Suprapubic skin (tissue), 4 donors: ENCODE data around the gene CELA1. TPM values are rescaled to one million over a fixed set of nuclear protein-coding genes. Genes with fewer than 3 reads are reported as not detected.

Experiments used
- DNase-seq, 2 donors: peaks; one replicate each; pipeline ENCODE4 v3.0.0-alpha.2; 2019; ENCODE audit warnings: low spot score in 2 of 2
- H3K27ac ChIP-seq: fragments of 200-600 bp; sonication (generic); one replicate; pipeline ENCODE4 v1.5.1; 2019
- H3K27me3 ChIP-seq: fragments of 200-600 bp; sonication (generic); one replicate; pipeline ENCODE4 v1.5.1; 2019
- H3K36me3 ChIP-seq: fragments of 200-600 bp; sonication (generic); one replicate; pipeline ENCODE4 v1.5.1; 2019
- H3K4me1 ChIP-seq: fragments of 200-600 bp; sonication (generic); one replicate; pipeline ENCODE4 v1.5.1; 2019
- H3K4me3 ChIP-seq: fragments of 200-600 bp; sonication (generic); one replicate; pipeline ENCODE4 v1.5.1; 2019; ENCODE audit warnings: mild to moderate bottlenecking
- H3K9me3 ChIP-seq: fragments of 200-600 bp; sonication (generic); one replicate; pipeline ENCODE4 v1.5.1; 2019
- CTCF ChIP-seq, 2 donors: fragments of 200-600 bp in 1 of 2; fragments of 450-650 bp in 1 of 2; sonication (generic) in 1 of 2; IDR thresholded peaks; one replicate each; pipeline ENCODE4 v1.5.1; 2016 to 2019; ENCODE audit warnings: antibody characterized with exemption in 2 of 2, mild to moderate bottlenecking in 1 of 2, moderate library complexity in 1 of 2
- EP300 ChIP-seq: sonication (generic); formaldehyde crosslinking; IDR thresholded peaks from one replicate; pipeline ENCODE4 v1.6.1; 2017; ENCODE audit warnings: antibody characterized with exemption
- POLR2A ChIP-seq, 2 donors: fragments of 450-650 bp; IDR thresholded peaks; one replicate each; pipeline ENCODE4 v1.6.1; 2017; ENCODE audit warnings: antibody characterized with exemption in 2 of 2, mild to moderate bottlenecking in 2 of 2, moderate library complexity in 2 of 2
- POLR2AphosphoS5 ChIP-seq, 3 donors: sonication (generic); formaldehyde crosslinking; IDR thresholded peaks; one replicate each; pipeline ENCODE4 v1.6.1; 2017; ENCODE audit warnings: antibody characterized with exemption in 3 of 3
- WGBS: methylation state at CpG from one replicate; pipeline ENCODE4 v1.1.5; 2018; 5-methylcytosine and 5-hydroxymethylcytosine counted together
- total RNA-seq, 4 donors: library from RNA; depleted of rRNA; stranded (reverse); fragments of >200 nt; gene quantifications; one replicate each; pipeline ENCODE4 v1.1.0, GENCODE V29; 2016

The CELA1 gene
- total RNA-seq, 4 donors from 2014 or later = not detected

GRCh38 chr12:51360315-51360714 is 13.8 kb upstream of the CELA1 start:
- Histone ChIP-seq H3K9me3 (no peaks in the 10 kb centered on the region), H3K4me1 (no peaks in the 10 kb centered on the region), H3K36me3 (peaks cover 4% of the 10 kb centered on the region), H3K27me3 (no peaks in the 10 kb centered on the region), H3K27ac (no peak overlapping the region), H3K4me3 (no peak overlapping the region)
- DNase-seq = no peak
- WGBS = 95% methylated on average over 2 of the region's 2 CpGs
- TF ChIP-seq CTCF (IDR thresholded peaks at IDR 0.05) (no peak), POLR2AphosphoS5 (IDR thresholded peaks at IDR 0.05) (no peak), EP300 (no peak), POLR2A (IDR thresholded peaks at IDR 0.05) (no peak)

GRCh38 chr12:51359851-51360250 is 13.4 kb upstream of the CELA1 start:
- peaks cover 4% of the 10 kb centered on the region for H3K36me3 ChIP-seq

GRCh38 chr12:51358496-51358895 is 12.0 kb upstream of the CELA1 start:
- no peak overlapping the region for H3K27ac ChIP-seq
- H3K36me3 ChIP-seq = peaks cover 4% of the 10 kb centered on the region
- H3K4me3 ChIP-seq = no peak overlapping the region
- TF ChIP-seq POLR2AphosphoS5 (IDR thresholded peaks at IDR 0.05) (no peak), EP300 (no peak), CTCF (IDR thresholded peaks at IDR 0.05) (no peak), POLR2A (IDR thresholded peaks at IDR 0.05) (no peak)
- WGBS = 93% methylated on average over 8 of the region's 8 CpGs
- no peaks in the 10 kb centered on the region for H3K9me3 ChIP-seq
- H3K4me1 ChIP-seq = no peaks in the 10 kb centered on the region
- DNase-seq = no peak
- no peaks in the 10 kb centered on the region for H3K27me3 ChIP-seq

More at GRCh38 chr12:51359851-51360250, 13.4 kb upstream of the CELA1 start:
- Histone ChIP-seq H3K27ac (no peak overlapping the region), H3K4me1 (no peaks in the 10 kb centered on the region), H3K4me3 (no peak overlapping the region), H3K9me3 (no peaks in the 10 kb centered on the region), H3K27me3 (no peaks in the 10 kb centered on the region)
- WGBS = 77% methylated on average over 4 of the region's 4 CpGs
- DNase-seq = no peak
- TF ChIP-seq POLR2AphosphoS5 (IDR thresholded peaks at IDR 0.05) = no peak
- no peak for TF ChIP-seq EP300
- TF ChIP-seq CTCF (IDR thresholded peaks at IDR 0.05) = no peak
- TF ChIP-seq POLR2A (IDR thresholded peaks at IDR 0.05) = no peak

- H3K4me3 ChIP-seq = no peak overlapping the region
- 91% methylated on average over 9 of the region's 10 CpGs for WGBS
- no peak overlapping the region for H3K27ac ChIP-seq
- H3K9me3 ChIP-seq = no peaks in the 10 kb centered on the region
- no peaks in the 10 kb centered on the region for H3K27me3 ChIP-seq
- H3K4me1 ChIP-seq = no peaks in the 10 kb centered on the region
- TF ChIP-seq EP300 (no peak), POLR2AphosphoS5 (IDR thresholded peaks at IDR 0.05) (no peak), CTCF (IDR thresholded peaks at IDR 0.05) (no peak), POLR2A (IDR thresholded peaks at IDR 0.05) (no peak)
- H3K36me3 ChIP-seq = peaks cover 4% of the 10 kb centered on the region
- no peak for DNase-seq
Observed at GRCh38 chr12:51357374-51358047, 11.0 kb upstream of the CELA1 start.

- H3K36me3 ChIP-seq = peaks cover 4% of the 10 kb centered on the region
- 47% methylated on average over 11 of the region's 11 CpGs for WGBS
- DNase-seq = no peak
- H3K4me3 ChIP-seq = no peak overlapping the region
- H3K4me1 ChIP-seq = no peaks in the 10 kb centered on the region
- no peaks in the 10 kb centered on the region for H3K9me3 ChIP-seq
- no peak overlapping the region for H3K27ac ChIP-seq
- H3K27me3 ChIP-seq = no peaks in the 10 kb centered on the region
- TF ChIP-seq POLR2A (IDR thresholded peaks at IDR 0.05) (no peak), CTCF (IDR thresholded peaks at IDR 0.05) (peak; percentile 25 to 50), EP300 (no peak), POLR2AphosphoS5 (IDR thresholded peaks at IDR 0.05) (no peak)
Observed at GRCh38 chr12:51351913-51352532, 5.5 kb upstream of the CELA1 start.
